GM12801 (cell line): ENCODE results near the gene SMIM22.

Source experiments
- CTCF ChIP-seq: IDR thresholded peaks from one replicate; pipeline ENCODE4 v1.5.1; 2011; ENCODE audit warnings: control low read depth; ENCODE audit not compliant: insufficient read length; ENCODE audit errors: extremely low read depth

Gene SMIM22

DNA sequence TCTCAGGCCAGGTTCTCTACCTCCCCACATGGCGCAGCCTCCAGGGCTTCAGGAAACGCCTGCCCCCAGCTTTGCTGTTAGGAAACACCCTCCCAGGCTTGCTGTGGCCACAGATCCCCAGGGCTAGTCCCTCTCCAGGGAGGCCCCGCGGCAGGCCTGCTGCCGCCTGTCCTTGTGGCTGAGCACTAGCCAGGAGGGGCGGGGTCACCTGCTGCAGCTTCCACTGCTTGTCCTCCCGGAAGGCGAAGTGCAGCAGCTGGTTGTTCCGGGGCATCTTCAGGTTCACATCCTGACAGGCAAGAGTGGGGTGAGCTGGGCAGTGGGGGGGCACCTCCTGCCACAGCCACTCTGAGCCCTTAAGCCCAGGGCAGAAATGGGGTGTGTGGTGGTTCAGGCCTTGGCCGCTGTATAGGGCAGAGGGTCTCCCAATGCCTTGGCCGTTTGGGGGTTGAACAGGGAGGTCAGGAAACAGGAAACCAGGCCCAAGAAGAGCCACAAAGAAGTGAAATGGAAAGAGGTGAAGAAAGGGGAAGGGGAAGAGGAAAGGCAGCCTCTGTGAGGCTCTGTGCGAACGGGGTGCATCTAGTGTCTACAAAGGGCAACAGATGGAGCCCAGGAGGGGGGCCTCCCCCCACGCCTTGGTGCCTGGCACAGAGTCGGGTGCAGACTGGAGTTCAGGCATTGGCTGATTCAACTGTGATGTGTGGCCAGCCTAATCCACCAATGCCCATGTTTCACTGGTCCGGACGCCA, 5.3 kb downstream of the SMIM22 start:
- TF ChIP-seq CTCF, result no peak

DNA sequence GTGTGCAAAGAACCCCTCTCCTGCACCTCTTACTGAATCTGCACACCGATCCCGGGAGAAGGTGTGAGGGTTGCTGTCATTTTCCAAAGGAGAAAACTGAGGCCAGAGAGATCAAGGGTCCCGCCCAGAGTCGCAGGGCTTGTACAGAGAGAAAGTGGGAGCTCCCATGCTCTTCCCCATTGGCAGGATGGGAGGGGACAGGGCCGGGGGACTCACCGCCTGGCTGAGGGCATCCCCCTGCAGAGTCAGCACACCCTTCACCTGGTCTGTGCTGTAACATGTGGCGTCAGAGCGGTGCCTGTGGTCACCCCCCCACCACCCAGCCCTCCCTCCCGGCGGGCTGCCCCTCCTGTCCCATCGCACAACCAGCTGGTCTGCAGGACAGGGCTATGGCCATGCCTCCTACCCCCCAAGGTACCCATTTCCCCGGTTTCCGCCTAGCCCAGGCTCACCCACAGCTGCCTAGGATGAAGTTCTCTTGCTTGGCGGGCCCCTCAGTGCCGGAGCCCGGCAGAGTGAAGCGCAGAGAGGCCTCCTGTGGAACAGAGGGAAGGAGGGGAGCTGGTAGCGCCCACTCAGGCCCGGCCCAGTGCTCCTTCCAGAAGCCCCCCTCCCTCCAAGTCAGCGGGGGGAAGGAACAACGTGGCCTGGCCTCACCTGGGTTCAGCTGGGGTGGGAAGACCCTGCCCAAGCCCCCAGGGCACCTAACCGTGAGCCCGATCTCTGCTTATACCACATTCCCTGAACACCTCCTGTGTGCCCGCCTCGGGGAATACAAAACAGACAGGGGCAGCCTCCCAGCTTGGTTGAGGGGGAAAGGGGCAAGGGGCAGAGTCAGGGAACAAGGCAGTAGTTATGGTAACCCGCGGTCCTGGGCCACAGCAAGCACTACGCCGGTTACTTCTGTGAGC, 6.1 kb downstream of the SMIM22 start:
- no peak for TF ChIP-seq CTCF

DNA sequence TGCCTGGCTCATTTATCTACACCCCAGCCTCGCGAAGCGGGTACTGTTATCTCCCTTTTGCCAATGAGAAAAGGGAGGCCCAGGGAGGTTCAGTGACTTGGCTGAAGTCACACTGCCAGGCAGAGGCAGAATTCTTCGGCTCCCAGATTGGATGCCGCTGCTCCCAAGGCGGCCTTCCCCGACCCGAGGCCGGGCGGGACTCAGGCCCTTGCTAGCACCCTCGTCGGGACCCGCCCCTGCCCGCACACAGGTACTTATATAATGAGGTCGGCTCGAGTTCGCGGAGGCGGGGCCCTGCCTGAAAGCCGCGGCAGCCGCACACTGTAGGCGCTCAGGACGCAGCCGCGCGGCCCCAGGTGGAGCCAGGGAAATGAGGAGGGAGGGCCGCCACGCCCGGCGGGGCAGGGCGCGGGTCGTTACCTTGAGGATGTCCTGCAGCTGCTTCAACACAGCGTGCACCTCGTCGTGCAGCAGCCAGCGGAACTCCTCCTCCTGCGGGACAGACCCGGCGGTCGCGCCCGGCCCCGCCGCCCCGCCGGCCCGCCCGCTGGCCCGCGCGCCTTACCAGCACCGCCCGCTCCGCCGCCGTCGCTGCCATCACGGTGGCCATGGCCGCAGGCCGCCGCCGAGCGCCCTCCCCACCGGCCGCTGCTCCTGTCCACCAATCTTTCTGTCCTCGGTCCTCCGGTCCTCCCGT, 6.9 kb downstream of the SMIM22 start, which contains the start of gene ROGDI:
Gene ROGDI (minus strand): TSS at position 672 of the 697 bp plus-strand sequence. CDS start 62 bp downstream, at position 610.
- no peak for TF ChIP-seq CTCF

- no peak for TF ChIP-seq CTCF
Observed at GRCh38 chr16:4802659-4803287, 7.6 kb downstream of the SMIM22 start.

DNA sequence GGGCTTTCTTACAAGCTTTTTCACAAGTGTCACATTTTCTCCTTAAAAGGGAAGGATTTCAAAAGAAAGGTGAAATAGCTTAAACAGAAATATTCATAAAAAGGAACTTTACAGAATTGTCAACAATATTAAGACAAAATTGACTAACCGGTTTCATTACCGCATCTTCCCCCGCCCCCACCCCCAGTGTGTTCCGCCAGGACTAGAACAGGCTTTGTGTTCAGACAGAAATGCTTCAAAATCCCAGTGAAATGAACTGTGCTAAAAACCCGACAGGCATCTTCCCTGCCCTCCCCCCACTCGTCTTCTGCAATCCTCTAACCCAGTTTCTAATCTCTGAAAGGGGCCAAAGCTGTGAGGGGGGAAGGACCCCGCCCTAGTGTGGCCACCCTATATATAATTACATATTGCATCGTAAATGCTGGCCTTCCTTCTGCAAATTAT, 8.3 kb downstream of the SMIM22 start:
- no peak for TF ChIP-seq CTCF

- no peak for TF ChIP-seq CTCF
Observed at GRCh38 chr16:4803898-4804762, 9.0 kb downstream of the SMIM22 start.
